Measurements from ENCODE around the gene C11orf68.

Gene C11orf68

GRCh38 chr11:65891219-65892136, 27.4 kb downstream of the C11orf68 start (continued):
- TF ChIP-seq ZNF174 (tag by site-specific recombination; IDR thresholded peaks at IDR 0.05): no peak
- peak; percentile 61 for TF ChIP-seq ZBTB8A (tag by site-specific recombination; IDR thresholded peaks at IDR 0.05)
- no peak for TF ChIP-seq ZBTB44 (tag by site-specific recombination; IDR thresholded peaks at IDR 0.05)
- TF ChIP-seq ZNF354C (tag by site-specific recombination; IDR thresholded peaks at IDR 0.05; ENCODE audit: borderline replicate concordance, low read depth): no peak
- TF ChIP-seq ZNF692 (tag by site-specific recombination; IDR thresholded peaks at IDR 0.05): peak; percentile 91
- TF ChIP-seq ZBTB6 (tag by site-specific recombination; IDR thresholded peaks at IDR 0.05): peak; percentile 86
- no peak for TF ChIP-seq ZNF391 (tag by site-specific recombination; IDR thresholded peaks at IDR 0.05; ENCODE audit: borderline replicate concordance, low read depth)
- no peak for TF ChIP-seq ZNF677 (tag by site-specific recombination; IDR thresholded peaks at IDR 0.05)
- TF ChIP-seq OSR2 (tag by site-specific recombination; IDR thresholded peaks at IDR 0.05): peak; percentile 56
- peak; percentile 74 for TF ChIP-seq IKZF3 (tag by site-specific recombination; IDR thresholded peaks at IDR 0.05)

- Histone ChIP-seq H3K36me3 (ENCODE audit: control insufficient read depth in 2 of 2, insufficient read depth in 1 of 2, low read length in 2 of 2) (peaks cover 0 to 16% of the 10 kb centered on the region in 2 experiments; a peak in 2 of 3 replicates), H3K9me3 (ENCODE audit: control insufficient read depth, insufficient read depth, low read depth, low read length) (no peaks in the 10 kb centered on the region), H3K4me1 (ENCODE audit: control insufficient read depth, insufficient read depth, low read length) (no peaks in the 10 kb centered on the region), H3K4me3 (ENCODE audit: low read depth, low read length) (peak within 1 kb of the TSS; percentile 55), H3K27ac (ENCODE audit: extremely low read depth, low read depth, low read length) (peak within 1 kb of the TSS; percentile 67; the same call in 1 of the 2 replicates)
- CTCF ChIA-PET: interaction anchor here (0.6 to 9.5 kb wide), 20 partner anchors 8 to 415 kb away, joined by 3 to 189 read pairs (median 4); partner anchors contain the start of genes C11orf68, CFL1, FOSL1 and MUS81
- POLR2A ChIA-PET: interaction anchor here (0.5 to 6.1 kb wide), 31 partner anchors 8 to 468 kb away, joined by 3 to 121 read pairs (median 4); partner anchors contain the start of genes C11orf68, CFL1, DRAP1 and FOSL1
- TF ChIP-seq FEZF1 (tag by site-specific recombination; IDR thresholded peaks at IDR 0.05): no peak
- no peak for TF ChIP-seq ZNF211 (tag by site-specific recombination; IDR thresholded peaks at IDR 0.05; ENCODE audit: low read depth)
- no peak for TF ChIP-seq INSM2 (tag by site-specific recombination; IDR thresholded peaks at IDR 0.05)
- TF ChIP-seq ZNF239 (tag by site-specific recombination; IDR thresholded peaks at IDR 0.05): no peak
- no peak for TF ChIP-seq ZNF23 (tag by site-specific recombination; IDR thresholded peaks at IDR 0.05; ENCODE audit: borderline replicate concordance)
- no peak for TF ChIP-seq MEIS1 (CRISPR knock-in tag; IDR thresholded peaks at IDR 0.05; ENCODE audit: borderline replicate concordance)
- no peak for TF ChIP-seq ZNF18 (tag by site-specific recombination; IDR thresholded peaks at IDR 0.05)
- no peak for TF ChIP-seq PRDM6 (tag by site-specific recombination; IDR thresholded peaks at IDR 0.05)
- TF ChIP-seq KLF8 (tag by site-specific recombination; IDR thresholded peaks at IDR 0.05): peak; percentile 40; the same call in 1 of the 2 replicates
- no peak for TF ChIP-seq ZNF202 (tag by site-specific recombination; IDR thresholded peaks at IDR 0.05; ENCODE audit: borderline replicate concordance)
- no peak for TF ChIP-seq SETDB1 (IDR thresholded peaks at IDR 0.05; ENCODE audit: insufficient read length, low read length)
- no peak for TF ChIP-seq BCL11A (tag by site-specific recombination; IDR thresholded peaks at IDR 0.05; ENCODE audit: low read depth)
- no peak for TF ChIP-seq REPIN1 (tag by site-specific recombination; IDR thresholded peaks at IDR 0.05; ENCODE audit: low read depth)
Observed at GRCh38 chr11:65890324-65891218, 28.3 kb downstream of the C11orf68 start, which contains the start of gene CCDC85B. Gene CCDC85B, plus strand, starts transcription at chr11:65890673. Its CDS starts 111 bp downstream, at chr11:65890784.

Measured in HEK293 (cell line).